ENCODE data around the gene LRRC75A. TPM values are rescaled to one million over a fixed set of nuclear protein-coding genes. Genes with fewer than 3 reads are reported as not detected.

Gene LRRC75A
- polyA plus RNA-seq, 3 donors, result 1.0 to 2.4 (median 1.4) TPM

- H3K4me2 ChIP-seq (replicated peaks; ENCODE audit: extremely low read depth, low read length, poor library complexity, severe bottlenecking), result no peak overlapping the region
- H3K36me3 ChIP-seq (replicated peaks in 1 of 2; ENCODE audit: control insufficient read depth in 1 of 2, insufficient read depth in 2 of 2, low read length in 2 of 2), result no peaks in the 10 kb centered on the region
- H3K4me1 ChIP-seq (ENCODE audit: control insufficient read depth in 1 of 2, insufficient read depth in 2 of 2, low read length in 2 of 2), result no peaks in the 10 kb centered on the region
Measured at GRCh38 chr17:16460796-16461605, 31.0 kb downstream of the LRRC75A start.

More at GRCh38 chr17:16460796-16461605, 31.0 kb downstream of the LRRC75A start:
- no peak overlapping the region for H3K27ac ChIP-seq (ENCODE audit: low read depth in 1 of 2, low read length in 2 of 2)
- H2AFZ ChIP-seq (ENCODE audit: insufficient read depth, low read depth, low read length, poor library complexity, severe bottlenecking), result no peak overlapping the region
- H3K79me2 ChIP-seq (ENCODE audit: insufficient read depth, low read length), result no peaks in the 10 kb centered on the region
- H3K27me3 ChIP-seq (ENCODE audit: control insufficient read depth in 2 of 2, insufficient read depth in 2 of 2, low read length in 2 of 2), result no peaks in the 10 kb centered on the region
- H4K20me1 ChIP-seq (ENCODE audit: insufficient read depth, low read length), result no peaks in the 10 kb centered on the region
- no peak overlapping the region for H3K4me3 Mint-ChIP-seq
- no peaks in the 10 kb centered on the region for H3K9me3 ChIP-seq (replicated peaks in 1 of 2; ENCODE audit: control insufficient read depth in 1 of 2, insufficient read depth in 1 of 2, low read length in 2 of 2)
- intact Hi-C loops (cut with micrococcal nuclease), result no loop called here
- no peak for TF ChIP-seq CTCF (IDR thresholded peaks at IDR 0.05)
- peaks cover 0 to 23% of the 10 kb centered on the region in 2 donors for H3K36me3 Mint-ChIP-seq
- H3K9ac ChIP-seq (ENCODE audit: insufficient read depth, low read length, poor library complexity, severe bottlenecking), result no peak overlapping the region
- H3K27me3 Mint-ChIP-seq (ENCODE audit: low read depth in 3 of 3), result no peaks in the 10 kb centered on the region
- DNase-seq, result no peak
- H3K4me1 Mint-ChIP-seq, result peaks cover 2% of the 10 kb centered on the region
- peak overlapping the region in 2 of 7 donors; percentile 42 to 69 for H3K27ac Mint-ChIP-seq
- 94% methylated on average over 13 of the region's 17 CpGs for WGBS (ENCODE audit: insufficient coverage)
- H3K9me3 Mint-ChIP-seq, result peaks cover 0 to 4% (median 2%) of the 10 kb centered on the region in 7 donors
- H3K4me3 ChIP-seq (replicated peaks in 1 of 3; ENCODE audit: low read depth in 2 of 3, low read length in 3 of 3), result no peak overlapping the region
